HTERT RPE-1 (cell line): ENCODE measurements around the gene SLC51B.
"Not testable (repeated sequence)": the region's sequence is repeated elsewhere in the genome, so short reads cannot be mapped to it uniquely, and the experiment has no call there.

Source experiments
- in situ Hi-C: fragments of 300-500 bp; cut with MboI; formaldehyde crosslinking; loops from 4 replicates; pipeline ENCODE4 v1.14.3; 2020; ENCODE audit warnings: low sequenced_read_pairs

SLC51B gene

DNA sequence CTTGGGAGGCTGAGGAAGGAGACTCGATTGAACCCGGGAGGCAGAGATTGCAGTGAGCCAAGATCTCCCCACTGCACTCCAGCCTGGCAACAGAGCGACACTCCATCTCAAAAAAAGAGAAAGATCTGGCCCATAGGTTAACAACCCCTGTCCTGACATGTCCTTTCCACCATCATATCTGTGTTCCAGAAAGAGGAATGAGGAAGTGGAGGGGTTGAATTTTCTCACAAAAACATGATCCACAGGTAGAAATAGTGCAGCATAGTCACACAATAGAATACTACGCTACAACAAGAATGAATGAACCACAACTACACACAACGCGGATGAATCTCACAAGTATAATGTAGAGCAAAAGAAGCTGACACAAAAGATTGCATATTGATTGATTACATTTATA lies 4.7 kb upstream of the SLC51B start:
- in situ Hi-C loops = no loop called here

DNA sequence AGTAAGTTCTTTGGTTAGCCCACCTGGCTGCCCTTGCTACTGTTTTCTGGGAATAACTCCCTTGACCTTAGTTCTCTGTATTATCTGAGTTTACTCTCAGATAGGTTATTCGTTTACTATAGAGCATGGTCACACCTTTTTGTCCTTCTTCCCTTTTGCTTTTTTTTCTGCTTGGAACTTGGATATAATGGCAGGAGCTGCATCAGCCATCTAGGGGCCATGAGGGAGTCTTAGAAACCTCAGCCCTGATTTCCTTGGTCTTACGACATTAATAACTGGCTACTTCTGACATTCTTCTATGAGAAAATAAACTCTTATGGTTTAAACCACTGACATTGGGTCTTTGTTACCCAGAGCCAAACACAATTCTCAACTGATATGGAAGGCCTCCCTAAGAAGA lies 3.4 kb upstream of the SLC51B start:
- in situ Hi-C loops = no loop called here

DNA sequence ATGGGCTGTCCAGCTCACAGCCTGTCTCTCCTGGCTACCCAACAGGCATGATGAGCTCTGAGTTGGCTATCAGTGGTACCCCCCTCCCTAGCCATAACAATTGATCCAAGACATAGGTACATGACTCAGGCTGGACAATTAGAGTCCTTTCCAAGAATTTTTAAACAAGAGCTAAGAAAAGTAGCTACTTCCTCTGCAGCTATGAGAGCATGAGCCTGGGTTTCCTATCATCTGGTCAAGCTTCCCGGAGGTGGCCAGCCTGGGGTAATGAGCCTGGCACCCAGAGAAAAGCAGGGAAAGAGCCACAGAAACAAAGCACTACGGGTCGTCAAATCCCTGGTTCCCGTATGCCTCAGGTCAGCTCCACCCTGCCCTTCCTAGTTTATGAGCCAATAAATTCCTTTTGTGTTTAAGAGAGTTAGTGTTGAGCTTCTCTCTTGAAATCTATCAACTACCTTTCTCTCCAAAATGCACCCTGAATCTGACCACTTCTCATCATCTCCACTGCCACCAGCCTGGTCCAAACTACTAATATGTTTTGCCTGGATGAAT lies 2.3 kb upstream of the SLC51B start:
- in situ Hi-C loops = no loop called here

DNA sequence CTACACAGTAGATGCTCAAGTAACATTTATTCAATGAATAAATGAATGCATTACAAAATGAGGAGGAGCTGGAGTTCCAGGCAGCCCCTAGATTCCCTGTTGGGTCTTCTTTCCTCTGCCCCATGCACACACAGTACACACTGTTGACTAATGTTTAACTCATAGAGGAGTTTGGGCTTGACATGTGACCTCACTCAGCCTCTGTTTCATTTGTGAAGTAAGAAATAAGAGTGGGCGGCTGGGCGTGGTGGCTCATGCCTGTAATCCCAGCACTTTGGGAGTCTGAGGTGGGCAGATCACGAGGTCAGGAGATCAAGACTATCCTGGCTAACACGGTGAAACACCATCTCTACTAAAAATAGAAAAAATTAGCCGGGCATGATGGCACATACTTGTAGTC lies 969 bp upstream of the SLC51B start:
- in situ Hi-C loops = not testable (repeated sequence)

DNA sequence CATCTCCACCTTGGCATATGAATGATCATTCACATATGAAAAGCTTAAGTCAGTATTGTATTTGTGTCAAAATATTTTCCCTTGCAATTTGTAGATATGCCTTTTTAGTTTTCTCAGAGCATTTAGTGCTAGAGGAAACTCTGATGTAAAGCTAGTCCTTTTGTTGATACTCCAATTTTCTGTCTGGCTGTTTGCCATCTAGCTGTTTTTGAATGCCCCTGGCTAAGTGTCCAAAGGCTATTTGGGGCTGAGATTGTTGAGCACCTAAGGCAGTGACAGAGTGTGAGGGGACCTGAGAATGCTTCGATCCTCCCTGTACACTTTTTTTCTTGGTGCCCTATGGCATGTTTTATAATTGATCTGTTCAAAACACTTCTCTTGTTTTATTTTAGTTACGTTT lies 3.1 kb downstream of the SLC51B start:
- in situ Hi-C loops = no loop called here

DNA sequence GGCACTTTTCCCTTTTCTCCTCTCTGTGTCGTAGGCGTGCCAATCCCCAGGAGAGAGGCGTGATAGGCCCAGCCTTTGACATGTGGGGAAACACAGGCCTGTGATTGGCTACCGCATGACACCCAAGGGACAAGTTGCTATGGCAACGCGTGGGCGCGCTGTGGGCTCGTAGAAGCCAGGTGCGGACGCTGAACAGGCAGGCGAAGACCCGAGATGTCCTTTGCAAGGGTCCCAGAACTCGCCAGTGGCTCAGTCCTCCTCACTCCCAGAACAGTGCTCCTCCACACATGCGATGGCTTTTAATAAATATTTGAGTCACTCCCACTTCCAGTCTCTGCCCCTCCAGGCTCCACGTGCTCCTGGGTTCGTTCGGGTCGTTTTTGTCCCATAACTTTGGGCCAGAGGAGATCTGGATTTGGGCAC lies 4.2 kb downstream of the SLC51B start:
- in situ Hi-C loops = no loop called here

DNA sequence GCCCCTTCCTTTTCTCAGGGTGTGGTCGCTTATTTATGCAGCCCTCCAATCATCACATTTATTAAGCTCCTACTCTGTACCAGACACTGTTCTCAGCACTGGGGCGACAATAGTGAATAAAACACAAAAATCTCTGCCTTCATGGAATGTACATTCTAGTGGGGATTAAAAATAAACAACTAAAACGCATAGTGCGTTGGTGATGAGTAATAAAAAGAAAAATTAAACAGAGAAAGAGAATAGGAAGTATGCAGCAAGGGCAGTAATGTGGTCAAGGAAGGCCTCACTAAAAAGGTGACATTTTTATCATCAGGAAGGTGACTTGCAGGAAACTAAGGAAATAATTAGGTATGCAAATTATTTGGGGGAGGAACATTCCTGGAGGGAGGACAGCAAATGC lies 5.1 kb downstream of the SLC51B start:
- in situ Hi-C loops = no loop called here

DNA sequence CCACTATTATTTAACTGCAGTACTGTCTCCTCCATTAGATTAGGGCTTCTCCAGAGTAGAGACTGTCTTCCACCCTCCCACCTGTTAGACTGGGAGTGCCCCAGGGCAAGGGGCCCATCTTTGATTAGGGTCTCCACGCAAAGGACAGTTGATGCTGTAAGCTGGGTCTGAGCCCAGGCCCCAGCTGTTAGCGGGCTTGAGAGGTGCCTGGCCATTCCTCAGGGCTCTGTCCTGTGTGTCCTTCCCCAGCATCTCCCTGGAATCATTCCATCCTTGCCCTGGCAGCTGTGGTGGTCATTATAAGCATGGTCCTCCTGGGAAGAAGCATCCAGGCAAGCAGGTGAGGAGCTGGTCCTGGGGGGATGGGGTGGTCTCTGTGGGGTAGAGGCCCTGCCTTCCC lies 6.1 kb downstream of the SLC51B start:
- in situ Hi-C loops = no loop called here

DNA sequence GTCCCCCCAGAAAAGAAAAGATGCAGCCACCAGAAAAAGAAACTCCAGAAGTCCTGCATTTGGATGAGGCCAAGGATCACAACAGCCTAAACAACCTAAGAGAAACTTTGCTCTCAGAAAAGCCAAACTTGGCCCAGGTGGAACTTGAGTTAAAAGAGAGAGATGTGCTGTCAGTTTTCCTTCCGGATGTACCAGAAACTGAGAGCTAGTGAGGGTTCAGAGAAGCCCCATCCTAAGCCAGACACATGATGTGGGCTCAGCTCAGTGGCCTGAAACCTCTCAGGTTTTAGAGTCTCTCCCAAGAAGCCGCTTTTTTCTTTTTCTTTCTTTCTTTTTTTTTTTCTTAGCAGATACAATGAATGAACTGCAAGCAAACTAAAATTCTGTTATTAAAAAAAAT lies 7.8 kb downstream of the SLC51B start:
- in situ Hi-C loops = no loop called here

DNA sequence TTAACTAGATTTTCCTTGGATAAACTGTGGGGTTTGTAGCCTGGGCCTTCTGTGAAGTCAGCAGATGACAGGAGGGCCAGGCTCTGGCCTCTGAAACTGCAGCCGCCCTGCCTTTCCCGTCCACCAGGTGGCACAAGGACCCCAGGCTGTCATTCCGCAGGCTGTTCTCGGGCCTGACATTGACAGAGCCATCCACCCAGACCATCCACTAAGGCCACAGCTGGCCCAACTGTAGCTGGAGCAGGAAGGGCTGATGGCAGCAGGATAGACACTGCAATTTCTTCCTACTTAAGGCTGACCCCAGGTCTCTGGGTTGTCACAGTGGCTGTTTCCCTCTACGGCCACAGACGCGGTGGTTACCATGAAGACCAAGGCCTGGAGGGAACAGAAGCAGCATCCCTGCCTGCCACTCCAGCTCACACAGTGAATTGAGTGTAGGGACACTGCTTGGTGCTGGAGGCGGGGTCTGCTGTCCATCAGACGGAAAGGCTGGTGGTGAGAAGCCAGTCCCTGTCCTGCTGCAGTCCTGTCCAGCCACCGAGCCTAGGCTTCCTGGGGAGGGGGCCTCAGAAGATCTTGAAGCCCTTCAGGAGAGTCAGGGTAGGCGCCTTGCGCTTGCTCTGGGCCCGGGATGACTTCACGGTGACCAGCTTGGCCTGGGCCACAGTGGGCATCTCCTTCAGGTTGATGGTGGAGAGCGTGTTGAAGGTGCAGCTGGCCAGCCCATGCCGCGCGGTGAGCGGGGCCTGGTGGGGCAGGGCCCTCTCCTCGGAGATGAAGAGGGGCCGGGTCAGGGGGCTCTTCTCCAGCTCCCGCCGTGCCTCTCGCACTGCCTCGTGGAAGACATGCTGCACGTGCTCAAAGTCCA lies 9.4 kb downstream of the SLC51B start:
- in situ Hi-C loops = no loop called here

DNA sequence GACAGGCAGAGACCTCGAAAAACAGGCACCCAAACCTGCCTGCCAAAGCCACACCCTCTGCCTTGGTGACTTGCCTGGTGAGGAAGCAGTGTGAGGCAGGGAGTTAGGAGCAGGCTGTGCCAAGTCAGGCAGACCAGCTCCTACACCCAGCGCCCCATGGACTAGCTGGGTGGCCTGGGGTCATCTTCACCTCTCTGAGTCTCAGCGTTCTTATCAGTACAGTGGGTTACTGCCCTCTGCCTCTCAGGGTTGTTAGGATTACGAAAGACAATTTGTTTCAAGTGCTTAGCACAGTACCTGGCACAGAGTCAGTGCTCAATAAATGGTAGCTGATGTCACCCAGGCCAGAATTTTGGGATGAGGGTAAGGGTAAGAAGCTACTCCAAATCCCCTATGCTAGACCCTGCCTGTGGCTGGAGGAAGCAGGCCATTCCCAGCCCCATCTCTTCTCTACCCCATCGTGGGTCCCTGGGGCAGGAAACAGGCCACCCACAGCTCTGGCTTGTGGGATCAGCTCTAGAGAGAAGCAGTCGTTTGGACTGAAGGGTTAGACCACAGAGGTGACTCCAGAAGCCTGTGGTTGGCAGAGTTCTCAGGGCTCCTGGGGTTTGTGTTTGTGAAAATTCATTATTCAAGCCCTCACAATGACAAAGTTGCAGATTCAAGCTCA lies 10.1 kb downstream of the SLC51B start:
- in situ Hi-C loops = no loop called here

DNA sequence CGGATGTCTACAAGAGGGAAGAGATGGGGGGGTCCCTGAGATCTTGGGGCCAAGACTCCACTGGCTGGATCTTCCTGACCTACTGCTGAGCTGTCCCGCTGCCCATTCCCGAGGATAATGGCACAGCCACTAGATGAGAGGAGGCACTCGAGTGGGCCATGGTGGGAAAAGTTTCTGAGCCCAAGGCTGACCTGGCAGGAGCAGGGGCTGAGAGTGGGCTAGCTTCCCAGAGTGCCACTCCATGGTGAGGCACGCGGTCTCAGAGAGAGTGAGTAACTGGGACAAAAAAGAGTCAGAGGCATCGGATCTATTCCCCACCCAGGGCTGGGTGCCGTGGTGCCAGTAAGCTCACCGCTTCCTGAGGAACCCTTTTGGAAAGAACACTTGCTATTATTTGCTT lies 10.9 kb downstream of the SLC51B start:
- in situ Hi-C loops = no loop called here

DNA sequence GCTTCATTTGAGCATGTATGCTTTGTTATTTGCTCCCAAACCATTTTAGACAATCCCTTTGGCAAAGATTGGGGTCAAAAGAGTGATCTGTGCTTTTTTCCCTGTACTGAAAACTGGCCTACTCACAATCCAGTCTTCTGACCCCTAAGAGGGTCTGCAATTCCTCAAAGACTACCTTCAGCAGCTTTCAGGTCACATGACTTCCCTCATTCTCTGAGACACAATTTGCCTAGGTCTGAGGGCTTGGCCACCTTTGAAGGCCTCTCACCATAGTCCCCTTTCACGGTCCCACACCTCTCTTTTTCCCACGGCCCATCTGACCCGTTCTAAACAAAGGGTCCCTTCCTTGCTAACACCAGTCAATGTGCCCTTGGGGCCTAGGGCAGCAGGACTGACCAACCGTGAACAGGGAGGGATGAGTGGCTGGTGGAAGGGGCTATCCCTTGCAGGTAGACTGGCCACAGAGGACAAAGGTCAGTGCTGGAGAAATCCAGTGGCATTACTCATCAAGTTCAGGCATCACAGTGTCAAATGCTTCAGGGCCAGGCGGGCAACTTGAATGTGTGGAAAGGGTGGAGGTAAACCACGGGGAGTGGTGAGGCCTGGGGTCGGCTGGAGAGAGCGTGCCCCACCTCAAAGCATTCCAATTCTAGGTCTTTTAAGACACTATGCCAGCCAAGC lies 11.8 kb downstream of the SLC51B start:
- in situ Hi-C loops = no loop called here

DNA sequence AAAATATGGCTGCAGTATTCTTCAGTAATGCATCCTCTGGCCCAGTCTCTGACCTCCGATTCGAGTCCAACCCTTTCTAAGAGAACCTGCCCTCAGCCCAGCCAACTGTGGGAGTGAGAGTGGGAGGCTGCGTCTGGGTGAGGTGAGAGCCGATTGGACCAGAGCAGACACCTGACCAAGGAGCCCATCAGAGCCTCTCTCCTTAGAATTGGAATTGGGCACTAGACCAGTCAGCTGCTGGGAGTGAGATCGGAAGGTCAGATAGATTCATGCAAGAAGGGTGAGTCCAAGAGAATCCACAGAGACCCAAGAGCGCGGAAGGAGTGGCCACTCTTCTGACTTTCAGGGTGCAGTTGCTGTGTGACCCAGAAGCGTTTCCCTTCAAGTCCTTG lies 12.4 kb downstream of the SLC51B start:
- in situ Hi-C loops = no loop called here

DNA sequence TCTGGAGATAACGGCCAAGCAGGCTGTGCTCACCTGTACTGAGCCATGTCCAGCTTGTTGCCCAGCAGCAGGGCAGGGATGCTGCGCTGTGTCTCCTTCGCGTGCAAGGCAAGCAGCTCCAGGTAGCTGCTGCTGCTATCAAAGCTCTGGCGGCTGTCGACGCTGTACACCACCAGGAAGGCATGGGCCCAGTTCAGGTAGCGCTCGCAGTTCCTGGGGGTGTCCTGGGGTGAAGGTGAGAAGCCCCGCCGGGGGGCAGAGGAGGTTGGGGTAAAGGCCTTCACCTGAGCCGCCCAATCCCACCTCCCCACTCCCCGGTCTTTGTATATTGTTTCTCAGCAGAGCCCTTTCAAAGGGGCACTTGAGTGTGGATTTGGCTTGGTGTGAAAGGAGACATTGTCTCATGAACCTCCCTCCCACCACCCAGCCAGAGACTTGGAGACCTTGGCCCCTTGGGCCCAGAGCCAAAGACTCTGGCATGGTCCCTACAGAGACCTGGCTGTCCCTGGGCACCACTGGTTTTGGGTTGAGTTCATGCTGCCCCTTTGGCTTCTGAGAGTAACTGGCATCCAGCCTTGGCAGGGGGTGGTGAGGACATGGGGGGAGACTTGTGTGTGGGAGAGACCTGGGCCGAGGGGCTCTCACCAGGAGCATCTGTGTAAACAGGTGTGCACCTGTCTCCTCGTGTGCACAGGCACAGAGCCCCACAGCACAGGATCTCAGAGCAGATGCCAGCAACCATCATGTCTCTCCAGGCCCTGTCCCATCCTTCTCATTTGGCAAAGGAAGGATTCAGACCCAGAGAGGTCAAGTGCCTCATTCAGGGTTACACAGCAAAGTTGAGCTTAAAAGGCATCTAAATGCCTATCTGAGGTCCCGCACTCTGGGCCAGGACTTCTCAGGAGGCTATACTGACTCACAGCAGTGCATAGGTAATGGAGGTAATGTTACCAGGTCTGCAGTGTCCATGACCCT lies 13.5 kb downstream of the SLC51B start:
- in situ Hi-C loops = no loop called here

DNA sequence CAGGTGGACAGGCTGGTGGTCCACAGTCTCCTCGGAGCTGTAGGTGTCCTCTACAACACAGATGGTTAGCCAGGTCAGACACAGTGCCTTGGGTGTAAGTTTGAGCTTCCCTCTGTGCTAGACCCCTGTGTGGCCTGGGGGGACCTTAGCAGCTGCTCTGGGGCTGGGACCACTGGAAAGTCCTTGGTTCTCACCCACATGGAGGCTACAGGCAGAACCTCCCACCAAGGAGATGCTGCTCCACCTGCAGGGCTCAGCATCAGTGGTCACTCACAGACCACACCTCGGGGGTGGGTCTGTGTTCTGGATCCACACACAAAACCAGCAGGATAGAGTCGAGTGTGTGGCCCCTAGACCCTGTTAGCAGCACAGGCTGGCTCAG lies 14.2 kb downstream of the SLC51B start:
- in situ Hi-C loops = no loop called here

DNA sequence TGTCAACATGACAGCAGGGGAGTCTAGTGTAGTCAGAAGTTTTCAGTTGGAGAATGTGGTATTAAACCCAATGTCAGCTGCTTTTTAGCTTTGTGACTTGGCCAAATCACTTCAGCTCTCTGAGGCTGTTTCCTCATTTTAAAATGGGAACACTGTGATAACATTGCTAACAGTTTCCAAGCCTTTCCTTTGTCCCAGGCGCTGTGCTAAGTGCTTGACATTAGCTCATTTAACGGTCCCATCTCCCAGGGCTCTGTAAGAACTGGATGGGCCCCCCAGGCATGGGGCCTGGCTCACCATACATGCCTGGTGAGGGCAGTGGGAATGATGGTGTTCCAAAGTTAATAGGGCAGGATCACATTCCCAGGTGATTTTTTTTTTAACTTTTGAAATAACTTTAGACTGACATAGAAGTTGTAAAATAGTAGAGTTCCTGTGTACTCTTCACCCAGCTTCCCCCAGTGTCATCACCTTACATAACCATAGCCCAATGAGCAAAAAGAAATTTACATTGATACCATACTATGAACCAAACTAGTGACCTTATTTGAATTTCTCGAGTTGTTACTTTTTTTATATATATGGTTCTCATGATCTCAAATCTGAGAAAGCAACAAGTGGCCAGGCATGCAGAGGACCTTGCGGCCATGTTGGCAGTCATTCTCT lies 14.9 kb downstream of the SLC51B start:
- in situ Hi-C loops = no loop called here

DNA sequence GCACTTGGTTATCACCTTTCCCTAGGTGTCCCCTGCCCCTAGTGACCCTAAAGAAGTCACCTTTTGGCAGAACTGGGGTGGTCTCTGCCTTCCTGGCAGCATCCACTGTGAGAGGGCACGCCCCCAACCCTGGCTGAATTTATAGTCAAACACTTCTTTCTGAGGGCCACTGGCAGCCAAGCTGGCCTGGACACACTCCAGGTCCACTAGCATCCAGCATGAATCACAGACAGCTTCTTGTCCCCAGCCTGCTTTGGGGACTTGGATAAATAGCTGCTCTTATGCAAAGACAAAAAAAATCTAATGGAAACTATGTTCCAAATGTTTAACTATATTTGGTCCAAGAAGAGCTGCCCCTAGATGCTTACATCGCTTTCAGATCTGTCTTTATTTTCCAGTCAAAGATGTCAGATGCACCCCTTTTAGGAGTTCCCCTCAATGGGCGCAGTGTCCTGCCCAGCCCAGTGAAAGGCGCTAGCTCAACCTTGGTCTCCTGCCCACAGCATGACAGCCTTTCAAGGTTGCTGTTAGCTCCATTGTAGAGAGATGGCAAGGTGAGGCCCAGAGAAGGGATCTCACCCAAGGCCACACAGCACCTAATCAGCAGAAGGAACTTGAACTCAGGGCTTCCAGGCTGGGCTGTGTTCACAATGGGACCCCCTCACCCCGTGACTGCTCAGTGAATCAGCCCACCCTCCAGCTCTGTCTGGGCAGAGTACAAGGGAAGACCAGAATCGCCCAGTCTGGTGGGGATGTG lies 15.6 kb downstream of the SLC51B start:
- in situ Hi-C loops = no loop called here

DNA sequence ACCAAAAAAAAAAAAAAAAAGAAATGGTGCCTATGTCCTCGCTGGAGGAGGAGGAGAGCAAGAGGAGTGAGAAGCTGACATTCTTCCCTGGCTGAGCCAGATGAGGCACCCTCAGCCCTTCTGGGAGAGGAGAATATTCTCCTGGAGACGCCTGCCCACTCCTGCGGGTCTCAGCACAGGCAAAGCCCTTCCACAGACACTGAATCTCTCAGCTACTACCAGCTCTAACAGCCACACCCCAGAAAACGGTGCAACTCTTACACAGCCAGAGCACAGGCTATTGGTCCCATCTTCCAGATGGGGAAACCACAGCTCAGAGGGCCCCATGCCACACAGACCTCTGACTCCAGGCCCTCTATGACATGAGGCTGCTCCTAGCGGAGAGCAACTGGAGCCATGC lies 16.9 kb downstream of the SLC51B start:
- in situ Hi-C loops = no loop called here
